C4-2B (cell line): ENCODE results near the gene IGF2R.
"Not testable (repeated sequence)": the region's sequence is repeated elsewhere in the genome, so short reads cannot be mapped to it uniquely, and the experiment has no call there.

Experiments used
- H3K27ac ChIP-seq: fragments of 450-650 bp; 2 replicates; pipeline ENCODE4 v1.5.1; 2017
- CTCF ChIP-seq: fragments of 450-650 bp; conservative IDR thresholded peaks from 2 replicates; pipeline ENCODE4 v1.5.1; 2017; ENCODE audit warnings: mild to moderate bottlenecking
- ZFX ChIP-seq: fragments of 450-650 bp; IDR thresholded peaks from 2 replicates; pipeline ENCODE4 v1.6.1; 2017

IGF2R gene

GRCh38 chr6:160088069-160088783 is 119.3 kb downstream of the IGF2R start:
- no peak overlapping the region; the same call in 1 of the 2 replicates for H3K27ac ChIP-seq
- TF ChIP-seq CTCF (peak; percentile 76), ZFX (no peak)

GRCh38 chr6:160088784-160089533 is 120.1 kb downstream of the IGF2R start:
- TF ChIP-seq CTCF, result peak; percentile 36
- no peak for TF ChIP-seq ZFX
- no peak overlapping the region for H3K27ac ChIP-seq

- TF ChIP-seq ZFX (no peak), CTCF (no peak)
- no peak overlapping the region for H3K27ac ChIP-seq
These were observed 120.6 kb downstream of the IGF2R start for GRCh38 chr6:160089534-160089897.

- not testable (repeated sequence) for H3K27ac ChIP-seq
These were observed 121.8 kb downstream of the IGF2R start for GRCh38 chr6:160090442-160091239.

GRCh38 chr6:160092176-160092575 is 123.3 kb downstream of the IGF2R start:
- not testable (repeated sequence) for H3K27ac ChIP-seq

GRCh38 chr6:160092602-160093001 is 123.7 kb downstream of the IGF2R start:
- H3K27ac ChIP-seq, result no peak overlapping the region
- TF ChIP-seq CTCF (no peak), ZFX (no peak)

GRCh38 chr6:160093061-160093460 is 124.2 kb downstream of the IGF2R start:
- no peak overlapping the region for H3K27ac ChIP-seq
- TF ChIP-seq CTCF, result no peak
- no peak for TF ChIP-seq ZFX

- H3K27ac ChIP-seq, result no peak overlapping the region
- no peak for TF ChIP-seq ZFX
- no peak for TF ChIP-seq CTCF
These were observed 125.1 kb downstream of the IGF2R start for GRCh38 chr6:160093946-160094345.
